Esophagus (tissue), 2 donors: Measurements from ENCODE around the gene LRMDA. TPM values are rescaled to one million over a fixed set of nuclear protein-coding genes. Genes with fewer than 3 reads are reported as not detected.

Experiments used
- H3K27ac ChIP-seq, 2 donors: one replicate each; pipeline ENCODE4 v1.5.1; 2013; ENCODE audit warnings: low read depth in 2 of 2, mild to moderate bottlenecking in 2 of 2, inconsistent platforms in 1 of 2, low read length in 1 of 2, moderate library complexity in 1 of 2
- H3K27me3 ChIP-seq, 2 donors: one replicate each; pipeline ENCODE4 v1.6.1; 2013; ENCODE audit warnings: low read length in 2 of 2, control low read depth in 1 of 2, mild to moderate bottlenecking in 1 of 2; ENCODE audit not compliant: insufficient read depth in 2 of 2, control insufficient read depth in 1 of 2
- H3K36me3 ChIP-seq, 2 donors: one replicate each; pipeline ENCODE4 v1.6.1; 2013; ENCODE audit warnings: low read length in 1 of 2; ENCODE audit not compliant: control insufficient read depth in 2 of 2, insufficient read depth in 2 of 2
- H3K4me1 ChIP-seq, 2 donors: one replicate each; pipeline ENCODE4 v1.6.1; 2013; ENCODE audit warnings: low read length in 1 of 2; ENCODE audit not compliant: control insufficient read depth in 2 of 2, insufficient read depth in 2 of 2
- H3K4me3 ChIP-seq, 2 donors: one replicate each; pipeline ENCODE4 v1.5.1; 2013; ENCODE audit warnings: low read length in 2 of 2, mild to moderate bottlenecking in 2 of 2, low read depth in 1 of 2, moderate library complexity in 1 of 2
- H3K9me3 ChIP-seq, 2 donors: one replicate each; pipeline ENCODE4 v1.6.1; 2013; ENCODE audit warnings: mild to moderate bottlenecking in 2 of 2, low read depth in 1 of 2, low read length in 1 of 2, moderate library complexity in 1 of 2; ENCODE audit not compliant: control insufficient read depth in 2 of 2, insufficient read depth in 1 of 2
- WGBS, 2 donors: extraction: QIAGEN DNeasy Blood & Tissue Kit; methylation state at CpG; one replicate each; pipeline ENCODE4 v1.1.7; 2013; 5-methylcytosine and 5-hydroxymethylcytosine counted together
- polyA plus RNA-seq, 2 donors: library from polyadenylated mRNA; stranded (reverse); fragments of 200-250 nt; gene quantifications; one replicate each; pipeline ENCODE4 v1.2.3, GENCODE V29; 2013
- donor health status: healthy with polysubstance abuse.
- donor health status: Bipolar disorder and iron deficiency.

The LRMDA gene
- polyA plus RNA-seq, 2 donors = 1.8 to 4.0 TPM

DNA sequence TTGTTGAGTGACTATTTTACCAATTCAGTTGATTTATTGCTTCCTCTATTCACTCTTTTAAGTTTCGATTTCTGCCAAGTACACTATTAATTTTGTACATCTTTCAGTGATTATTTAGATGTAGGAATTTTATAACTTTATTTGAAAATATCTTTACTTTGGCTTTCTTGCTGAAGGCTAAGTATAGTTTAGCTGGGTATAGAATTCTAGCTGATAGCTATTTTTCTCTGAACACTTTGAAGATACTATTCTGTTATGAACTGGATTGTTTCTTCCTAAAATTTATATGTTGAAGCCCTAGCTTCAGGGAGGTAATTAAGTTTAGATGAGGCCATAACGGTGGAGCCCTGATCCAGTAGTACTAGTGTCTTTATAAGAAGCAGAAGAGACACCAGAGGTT, 141.1 kb downstream of the LRMDA start:
- H3K27me3 ChIP-seq = no peaks in the 10 kb centered on the region
- H3K27ac ChIP-seq = no peak overlapping the region
- peaks cover 0 to 3% of the 10 kb centered on the region in 2 donors for H3K9me3 ChIP-seq
- no peak overlapping the region for H3K4me3 ChIP-seq
- no peaks in the 10 kb centered on the region for H3K36me3 ChIP-seq
- no peaks in the 10 kb centered on the region for H3K4me1 ChIP-seq
- WGBS, 2 donors = 93% methylated on average over 2 of the region's 2 CpGs

GRCh38 chr10:75575940-75576339, 144.5 kb downstream of the LRMDA start:
- Histone ChIP-seq H3K27me3 (no peaks in the 10 kb centered on the region), H3K4me1 (no peaks in the 10 kb centered on the region), H3K36me3 (no peaks in the 10 kb centered on the region), H3K9me3 (peaks cover 0 to 3% of the 10 kb centered on the region in 2 donors), H3K4me3 (no peak overlapping the region), H3K27ac (no peak overlapping the region)
- WGBS, 2 donors = 74 to 78% methylated on average over 4 of the region's 4 CpGs

- peaks cover 6 to 7% of the 10 kb centered on the region in 2 donors for H3K9me3 ChIP-seq
- 94 to 97% methylated on average over 1 of the region's 1 CpG for WGBS, 2 donors
- H3K36me3 ChIP-seq = no peaks in the 10 kb centered on the region
- H3K27me3 ChIP-seq = no peaks in the 10 kb centered on the region
- H3K4me3 ChIP-seq = no peak overlapping the region
- H3K27ac ChIP-seq = no peak overlapping the region
- H3K4me1 ChIP-seq = no peaks in the 10 kb centered on the region
These were observed 150.7 kb downstream of the LRMDA start for GRCh38 chr10:75582102-75582501.

DNA sequence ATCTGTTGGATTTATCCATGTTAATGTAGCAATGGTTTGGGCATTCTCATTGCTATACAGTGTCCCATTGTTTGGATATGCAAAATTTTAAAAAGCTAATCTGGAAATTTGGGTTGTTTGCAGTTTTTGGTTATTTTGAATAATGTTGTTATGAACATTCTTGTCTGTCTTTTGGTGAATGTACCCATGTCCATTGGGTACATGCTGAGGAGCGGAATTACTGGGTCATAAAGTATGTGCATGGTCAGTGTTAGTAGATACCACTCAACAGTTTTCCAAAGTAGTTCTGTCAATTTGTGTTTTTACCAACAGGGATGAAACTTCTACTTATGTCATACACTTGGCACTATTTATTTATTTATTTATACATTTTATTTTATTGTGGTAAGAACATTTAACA, 153.9 kb downstream of the LRMDA start:
- Histone ChIP-seq H3K4me3 (no peak overlapping the region), H3K4me1 (no peaks in the 10 kb centered on the region), H3K27ac (no peak overlapping the region), H3K36me3 (no peaks in the 10 kb centered on the region), H3K27me3 (no peaks in the 10 kb centered on the region), H3K9me3 (peaks cover 6 to 7% of the 10 kb centered on the region in 2 donors)
- WGBS, 2 donors = 93 to 97% methylated on average over 1 of the region's 1 CpG

- H3K4me3 ChIP-seq = no peak overlapping the region
- H3K36me3 ChIP-seq = no peaks in the 10 kb centered on the region
- 96 to 100% methylated on average over 1 of the region's 1 CpG for WGBS, 2 donors
- peaks cover 6 to 7% of the 10 kb centered on the region in 2 donors for H3K9me3 ChIP-seq
- no peak overlapping the region for H3K27ac ChIP-seq
- no peaks in the 10 kb centered on the region for H3K27me3 ChIP-seq
- H3K4me1 ChIP-seq = no peaks in the 10 kb centered on the region
These were observed 155.4 kb downstream of the LRMDA start for GRCh38 chr10:75586814-75587213.

DNA sequence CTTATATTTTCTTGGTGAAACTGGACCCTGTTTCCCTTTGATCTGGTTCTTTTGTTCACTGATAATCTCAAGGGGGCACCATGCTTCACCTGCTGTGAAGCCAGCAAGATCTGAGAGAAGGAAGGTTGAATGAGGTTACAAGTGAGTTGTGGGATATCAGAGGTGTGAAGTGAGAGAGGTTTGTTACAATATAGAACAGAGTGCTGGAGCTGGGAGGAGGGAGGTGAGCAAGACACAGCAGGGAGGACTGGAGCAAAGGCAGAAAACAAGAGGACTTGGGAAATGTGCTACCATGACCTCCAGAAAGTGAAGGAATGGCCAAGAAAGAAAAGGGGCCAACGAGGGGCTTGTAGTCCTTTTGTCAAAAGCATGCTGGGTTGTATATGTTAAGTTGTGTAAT, 156.6 kb downstream of the LRMDA start:
- H3K27ac ChIP-seq = no peak overlapping the region
- H3K27me3 ChIP-seq = no peaks in the 10 kb centered on the region
- no peaks in the 10 kb centered on the region for H3K36me3 ChIP-seq
- no peaks in the 10 kb centered on the region for H3K4me1 ChIP-seq
- no peaks in the 10 kb centered on the region for H3K9me3 ChIP-seq
- 50 to 64% methylated on average over 1 of the region's 1 CpG for WGBS, 2 donors
- no peak overlapping the region for H3K4me3 ChIP-seq

DNA sequence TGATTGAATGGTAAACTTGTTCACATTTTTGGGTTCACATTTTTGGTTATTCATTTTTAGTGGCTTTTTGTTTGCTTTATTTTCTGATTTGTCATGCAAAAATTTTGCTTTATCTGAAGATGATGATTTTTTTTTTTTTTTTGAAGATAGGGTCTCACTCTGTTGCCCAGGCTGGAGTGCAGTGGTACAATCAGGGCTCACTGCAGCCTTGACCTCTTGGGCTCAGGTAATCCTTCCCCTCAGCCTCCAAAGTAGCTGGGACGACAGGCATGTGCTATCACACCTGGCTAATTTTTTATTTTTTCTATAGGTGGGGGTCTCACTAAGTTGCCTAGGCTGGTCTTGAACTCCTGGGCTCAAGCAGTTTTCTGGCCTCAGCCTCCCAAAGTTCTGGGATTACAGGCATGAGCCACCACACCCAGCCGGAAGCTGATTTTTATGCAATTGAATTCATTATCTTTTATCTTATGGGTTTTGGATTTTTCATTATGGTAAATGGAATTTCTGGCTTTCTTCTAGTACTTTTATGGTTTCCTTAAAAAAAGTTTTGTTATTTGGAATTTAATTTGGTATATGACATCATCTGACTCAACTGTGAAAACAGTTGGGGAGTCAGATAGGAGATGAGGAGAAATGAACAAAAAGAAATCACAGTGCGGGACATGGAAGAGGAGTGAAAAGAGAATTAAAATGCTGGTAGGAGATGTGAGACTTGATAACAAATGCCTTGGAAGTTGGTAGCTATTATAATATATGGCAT, 158.7 kb downstream of the LRMDA start:
- Histone ChIP-seq H3K36me3 (no peaks in the 10 kb centered on the region), H3K27me3 (no peaks in the 10 kb centered on the region), H3K4me1 (no peaks in the 10 kb centered on the region), H3K27ac (no peak overlapping the region), H3K4me3 (no peak overlapping the region), H3K9me3 (no peaks in the 10 kb centered on the region)
- 95% methylated on average over 3 of the region's 3 CpGs for WGBS, 2 donors

DNA sequence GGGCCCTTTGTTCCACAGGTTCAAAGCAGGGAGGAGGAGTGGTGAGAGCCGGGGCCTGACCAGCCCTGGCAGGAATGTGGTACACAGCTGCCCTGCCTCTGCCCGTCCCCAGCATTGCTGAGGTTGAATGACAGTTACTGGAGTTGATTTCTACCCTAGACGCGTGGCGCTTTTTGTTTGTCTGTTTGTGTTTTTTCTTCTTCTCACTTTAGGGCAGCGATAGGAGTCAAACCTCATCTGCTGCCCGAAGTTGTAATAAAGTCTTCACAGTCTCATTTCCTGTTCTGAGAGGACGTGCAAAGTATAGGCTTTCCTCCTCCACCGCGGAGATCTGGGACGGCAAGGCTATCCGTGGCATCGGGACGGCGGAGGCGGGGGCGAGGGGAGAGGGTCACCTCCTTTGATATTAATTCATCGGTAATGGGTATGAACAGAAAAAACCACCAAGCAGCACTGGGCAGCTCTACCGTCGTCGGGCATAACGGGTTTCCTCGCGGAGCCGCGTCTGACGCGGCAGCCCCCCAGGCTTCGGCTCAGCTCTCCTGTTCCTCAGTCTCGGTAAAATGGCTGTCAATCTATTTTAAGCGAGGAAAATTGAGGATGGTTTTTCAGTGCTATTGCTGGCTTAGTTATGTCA, 160.8 kb downstream of the LRMDA start:
- no peaks in the 10 kb centered on the region for H3K4me1 ChIP-seq
- WGBS, 2 donors = 85% methylated on average over 31 of the region's 31 CpGs
- H3K36me3 ChIP-seq = no peaks in the 10 kb centered on the region
- H3K27me3 ChIP-seq = no peaks in the 10 kb centered on the region
- no peaks in the 10 kb centered on the region for H3K9me3 ChIP-seq
- H3K27ac ChIP-seq = peak overlapping the region in 1 of 2 donors; percentile 21
- H3K4me3 ChIP-seq = no peak overlapping the region

GRCh38 chr10:75592791-75593643, 161.6 kb downstream of the LRMDA start:
- no peaks in the 10 kb centered on the region for H3K4me1 ChIP-seq
- no peak overlapping the region for H3K4me3 ChIP-seq
- H3K27me3 ChIP-seq = no peaks in the 10 kb centered on the region
- no peaks in the 10 kb centered on the region for H3K9me3 ChIP-seq
- no peaks in the 10 kb centered on the region for H3K36me3 ChIP-seq
- 54 to 60% methylated on average over 8 of the region's 8 CpGs for WGBS, 2 donors
- no peak overlapping the region for H3K27ac ChIP-seq
